ENCODE data around the gene MAGI3. TPM values are rescaled to one million over a fixed set of nuclear protein-coding genes. Genes with fewer than 3 reads are reported as not detected.

Gene MAGI3
- total and polyA plus RNA-seq, 12 donors, result 3.3 to 17.6 (median 11.8) TPM

DNA sequence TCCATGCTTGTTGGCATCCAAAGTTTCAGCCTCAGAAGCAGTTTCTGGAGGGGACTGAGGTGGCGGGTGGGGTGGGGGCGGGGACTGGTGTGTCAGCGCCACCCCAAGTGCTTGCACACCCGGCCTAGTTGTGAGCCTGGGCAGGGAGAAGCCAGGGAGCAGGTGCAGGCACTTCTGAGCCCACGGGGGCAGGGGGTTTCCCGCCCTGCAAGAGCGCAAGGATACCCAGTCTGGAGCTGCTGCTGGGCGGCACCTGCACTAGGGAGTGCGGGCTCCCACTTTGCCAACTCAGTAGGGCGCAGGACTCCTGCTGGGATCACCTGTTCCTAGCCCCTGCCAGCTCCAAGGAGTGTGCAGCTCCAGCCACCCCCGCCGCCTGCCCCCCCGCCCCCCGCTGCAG, 33.5 kb downstream of the MAGI3 start:
- WGBS, 4 donors, result 88 to 100% (median 92%) methylated on average over 7 to 14 of the region's 14 CpGs; no CpG with 5 or more reads in 1 of the 4 donors
- no peak overlapping the region for H3K4me3 ChIP-seq
- TF ChIP-seq CTCF (IDR thresholded peaks at IDR 0.05) (no peak), POLR2A (IDR thresholded peaks at IDR 0.05) (no peak)

DNA sequence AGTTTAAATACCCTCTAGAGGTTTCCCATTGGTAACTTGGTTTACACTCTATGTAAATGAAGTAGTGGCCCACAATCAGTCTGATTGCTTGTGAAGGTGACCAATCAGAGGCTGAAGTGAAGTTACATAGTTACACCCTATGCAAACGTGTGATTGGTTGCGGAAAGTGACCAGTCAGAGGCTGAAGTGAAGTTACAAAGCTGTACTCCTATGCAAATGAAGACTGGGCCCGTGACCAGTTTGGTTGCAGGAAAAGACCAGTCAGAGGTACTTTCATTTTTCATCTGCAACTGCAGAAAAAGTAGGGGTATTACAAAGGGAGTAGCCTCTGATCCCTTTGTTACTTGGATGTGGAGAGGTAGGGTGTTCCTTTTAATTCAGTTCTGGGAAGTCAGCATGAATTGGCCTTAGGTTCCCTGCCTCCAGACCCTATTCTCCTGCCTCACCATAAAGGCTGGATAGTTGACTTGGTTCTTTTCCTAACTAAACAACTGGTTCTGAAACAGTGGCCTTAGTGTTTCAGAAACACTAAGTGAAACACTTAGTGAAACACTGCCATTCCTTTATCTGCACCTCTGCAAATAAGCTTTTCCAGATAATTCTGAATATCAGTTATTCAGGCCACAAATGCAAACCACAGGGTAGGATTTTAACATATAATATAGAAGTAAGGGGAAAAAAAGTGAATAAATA, 39.3 kb downstream of the MAGI3 start:
- intact Hi-C loops (cut with DNase I), result no loop called here
- Histone ChIP-seq H3K27ac (no peak overlapping the region), H3K4me1 (replicated peaks in 1 of 2) (peaks cover 2 to 4% of the 10 kb centered on the region in 2 donors), H3K27me3 (no peaks in the 10 kb centered on the region), H3K36me3 (replicated peaks in 1 of 2) (no peaks in the 10 kb centered on the region), H3K9me3 (replicated peaks in 1 of 3) (peaks cover 0 to 6% (median 0%) of the 10 kb centered on the region in 3 donors), H3K4me3 (no peak overlapping the region)
- TF ChIP-seq CTCF (IDR thresholded peaks at IDR 0.05) (no peak), POLR2A (IDR thresholded peaks at IDR 0.05) (no peak)
- DNase-seq, result no peak
- WGBS, 4 donors, result 85 to 100% (median 90%) methylated on average over 3 of the region's 3 CpGs

More for the DNA sequence above, 33.5 kb downstream of the MAGI3 start:
- peaks cover 0 to under 1% of the 10 kb centered on the region in 2 donors for H3K4me1 ChIP-seq (replicated peaks in 1 of 2)
- no peak overlapping the region for H3K27ac ChIP-seq
- no peaks in the 10 kb centered on the region for H3K27me3 ChIP-seq
- DNase-seq, result no peak
- intact Hi-C loops (cut with DNase I), result no loop called here
- H3K36me3 ChIP-seq (replicated peaks in 1 of 2), result no peaks in the 10 kb centered on the region
- H3K9me3 ChIP-seq (replicated peaks in 1 of 3), result peaks cover 0 to 6% (median 0%) of the 10 kb centered on the region in 3 donors

DNA sequence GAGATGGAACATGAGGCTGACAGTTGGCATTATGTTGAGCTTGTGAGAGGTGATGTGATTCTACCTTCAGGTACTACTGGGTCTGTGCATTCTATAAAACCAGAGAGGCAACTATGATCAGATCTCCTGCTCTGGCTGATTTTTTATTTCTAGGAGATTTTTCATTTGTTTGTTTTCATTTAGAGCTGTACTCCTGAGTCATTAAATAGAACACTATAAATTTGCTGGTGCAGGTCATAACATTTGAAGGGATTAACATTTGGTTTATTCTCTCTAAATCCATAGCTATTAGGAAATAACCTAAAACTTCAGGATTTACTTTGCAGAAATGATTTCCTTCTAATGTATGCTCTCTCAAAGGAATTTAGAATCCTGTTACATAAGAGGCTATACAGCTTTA, 42.9 kb downstream of the MAGI3 start:
- intact Hi-C loops (cut with DNase I), result no loop called here
- Histone ChIP-seq H3K36me3 (replicated peaks in 1 of 2) (no peaks in the 10 kb centered on the region), H3K9me3 (replicated peaks in 1 of 3) (no peaks in the 10 kb centered on the region), H3K4me1 (replicated peaks in 1 of 2) (peaks cover 4 to 5% of the 10 kb centered on the region in 2 donors), H3K27me3 (no peaks in the 10 kb centered on the region), H3K4me3 (no peak overlapping the region), H3K27ac (no peak overlapping the region)
- no peak for TF ChIP-seq POLR2A (IDR thresholded peaks at IDR 0.05)
- TF ChIP-seq CTCF (IDR thresholded peaks at IDR 0.05), result no peak
- no peak for DNase-seq

DNA sequence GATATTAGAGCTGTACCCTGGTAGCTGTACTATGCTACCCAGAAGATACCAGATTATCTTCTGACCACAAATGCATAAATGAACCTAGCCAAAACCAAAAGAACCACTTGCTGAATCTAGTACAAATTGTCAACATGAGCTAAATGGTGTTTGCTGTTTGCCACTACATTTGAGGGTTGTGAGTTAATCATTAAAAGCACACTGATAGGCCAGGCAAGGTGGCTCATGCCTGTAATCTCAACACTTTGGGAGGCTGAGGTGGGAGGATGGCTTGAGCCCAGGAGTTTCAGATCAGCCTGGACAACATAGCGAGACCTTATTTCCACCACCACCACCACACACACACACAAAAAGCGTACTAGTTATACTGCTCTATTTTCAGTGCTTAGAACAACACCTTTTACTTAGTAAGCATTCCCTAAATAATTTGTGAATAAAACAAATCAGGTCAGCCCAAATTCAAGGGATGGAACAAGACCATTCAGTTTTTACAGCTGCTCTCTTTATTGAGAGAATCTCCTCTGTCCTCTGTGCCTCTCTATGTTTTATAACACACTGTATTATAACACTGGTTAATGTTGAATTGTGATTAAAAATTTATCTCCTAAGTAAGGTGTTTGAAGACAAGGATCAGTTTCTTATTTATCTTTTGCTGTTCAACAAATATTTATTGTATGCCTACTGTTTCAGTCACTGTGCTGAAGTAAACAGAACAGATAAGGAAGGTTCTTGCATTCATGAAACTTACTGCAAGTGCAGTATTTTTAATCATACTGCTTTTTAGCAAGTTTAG, 44.0 kb downstream of the MAGI3 start:
- H3K4me1 ChIP-seq (replicated peaks in 1 of 2), result peaks cover 4 to 5% of the 10 kb centered on the region in 2 donors
- 95 to 100% (median 96%) methylated on average over 2 of the region's 2 CpGs for WGBS, 4 donors
- H3K36me3 ChIP-seq (replicated peaks in 1 of 2), result no peaks in the 10 kb centered on the region
- no peaks in the 10 kb centered on the region for H3K9me3 ChIP-seq (replicated peaks in 1 of 3)
- no peak for DNase-seq
- no peak overlapping the region for H3K4me3 ChIP-seq
- H3K27me3 ChIP-seq, result no peaks in the 10 kb centered on the region
- intact Hi-C loops (cut with DNase I), result no loop called here
- TF ChIP-seq POLR2A (IDR thresholded peaks at IDR 0.05), result no peak
- TF ChIP-seq CTCF (IDR thresholded peaks at IDR 0.05), result no peak
- no peak overlapping the region for H3K27ac ChIP-seq

Data from adrenal gland (tissue), 12 donors.